ENCODE results near the gene GSTM2. TPM values are rescaled to one million over a fixed set of nuclear protein-coding genes. Genes with fewer than 3 reads are reported as not detected.

The GSTM2 gene
- total RNA-seq, 2 donors from 2014 or later: 51.1 to 60.6 TPM

DNA sequence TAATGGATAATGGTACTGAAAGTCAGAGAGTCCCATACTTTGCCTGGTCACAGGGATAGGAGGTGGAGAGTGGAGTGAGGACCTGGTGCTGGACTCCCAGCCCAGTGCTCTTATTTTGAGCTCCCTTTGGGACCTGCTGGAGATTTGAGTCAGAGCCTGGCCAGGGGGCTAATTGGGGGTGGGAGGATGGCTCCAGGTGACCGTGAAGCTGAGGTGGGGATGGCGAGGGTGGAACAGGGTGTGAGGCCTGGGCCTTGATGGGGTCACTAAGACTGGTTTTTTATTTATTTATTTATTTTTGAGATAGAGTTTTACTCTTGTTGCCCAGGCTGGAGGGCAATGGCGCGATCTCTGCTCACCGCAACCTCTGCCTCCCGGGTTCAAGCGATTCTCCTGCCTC lies 30.4 kb upstream of the GSTM2 start:
- H3K27me3 ChIP-seq: no peaks in the 10 kb centered on the region
- intact Hi-C loops (cut with DNase I): loop anchor here (10.0 kb wide), 1 partner anchor 347 kb away; the partner anchor contains the start of gene AHCYL1
- H3K36me3 ChIP-seq (replicated peaks in 1 of 2; ENCODE audit: insufficient read depth in 1 of 2, low read depth in 2 of 2): no peaks in the 10 kb centered on the region
- H3K4me3 ChIP-seq: no peak overlapping the region
- no peak overlapping the region for H3K27ac ChIP-seq
- H3K4me1 ChIP-seq: peaks cover 6% of the 10 kb centered on the region
- H3K9me3 ChIP-seq: no peaks in the 10 kb centered on the region
- TF ChIP-seq POLR2A (IDR thresholded peaks at IDR 0.05): no peak
- TF ChIP-seq, protein P1, sequence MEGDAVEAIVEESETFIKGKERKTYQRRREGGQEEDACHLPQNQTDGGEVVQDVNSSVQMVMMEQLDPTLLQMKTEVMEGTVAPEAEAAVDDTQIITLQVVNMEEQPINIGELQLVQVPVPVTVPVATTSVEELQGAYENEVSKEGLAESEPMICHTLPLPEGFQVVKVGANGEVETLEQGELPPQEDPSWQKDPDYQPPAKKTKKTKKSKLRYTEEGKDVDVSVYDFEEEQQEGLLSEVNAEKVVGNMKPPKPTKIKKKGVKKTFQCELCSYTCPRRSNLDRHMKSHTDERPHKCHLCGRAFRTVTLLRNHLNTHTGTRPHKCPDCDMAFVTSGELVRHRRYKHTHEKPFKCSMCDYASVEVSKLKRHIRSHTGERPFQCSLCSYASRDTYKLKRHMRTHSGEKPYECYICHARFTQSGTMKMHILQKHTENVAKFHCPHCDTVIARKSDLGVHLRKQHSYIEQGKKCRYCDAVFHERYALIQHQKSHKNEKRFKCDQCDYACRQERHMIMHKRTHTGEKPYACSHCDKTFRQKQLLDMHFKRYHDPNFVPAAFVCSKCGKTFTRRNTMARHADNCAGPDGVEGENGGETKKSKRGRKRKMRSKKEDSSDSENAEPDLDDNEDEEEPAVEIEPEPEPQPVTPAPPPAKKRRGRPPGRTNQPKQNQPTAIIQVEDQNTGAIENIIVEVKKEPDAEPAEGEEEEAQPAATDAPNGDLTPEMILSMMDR (IDR thresholded peaks at IDR 0.05): no peak
- DNase-seq (no peak), ATAC-seq (no peak)
- 94 to 95% methylated on average over 7 of the region's 7 CpGs for WGBS, 2 donors

DNA sequence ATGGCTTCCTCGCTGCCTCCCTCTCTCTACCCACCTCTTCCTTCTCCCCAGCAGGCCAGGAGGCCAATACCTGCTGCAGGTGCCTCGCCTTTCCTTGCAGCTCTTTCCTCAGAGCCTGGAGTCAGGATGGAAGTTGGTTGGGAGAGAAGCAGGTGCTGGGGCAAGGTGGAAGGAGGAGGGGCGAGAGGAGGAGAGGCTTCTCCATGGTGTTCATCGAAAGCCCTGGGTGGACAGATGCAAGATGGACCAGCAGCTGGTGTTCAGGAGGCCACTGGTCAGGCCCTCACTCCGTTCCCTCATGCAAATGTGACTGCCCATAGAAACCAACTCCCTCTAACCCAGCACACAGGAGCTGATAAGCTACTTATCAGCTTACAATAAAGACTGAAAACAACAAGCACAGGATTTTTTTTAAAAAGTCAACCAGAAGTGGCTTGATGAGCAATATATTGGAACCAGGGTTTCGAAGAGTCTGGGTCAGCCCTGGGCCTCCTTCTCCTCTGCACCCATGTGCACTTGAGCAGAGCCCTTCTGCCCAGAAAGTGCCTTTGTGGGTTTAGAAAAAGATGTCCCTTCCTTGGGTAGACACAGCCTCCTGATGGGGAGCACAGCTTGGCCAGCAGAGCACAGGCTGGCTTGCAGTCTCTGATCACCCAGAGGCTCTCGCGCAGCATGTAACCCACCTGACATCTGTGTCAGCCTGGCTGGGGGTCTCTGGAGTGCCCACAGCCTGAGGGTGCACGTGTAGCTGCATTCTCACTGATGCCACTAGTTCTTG lies 28.6 kb upstream of the GSTM2 start:
- Histone ChIP-seq H3K27ac (no peak overlapping the region), H3K27me3 (no peaks in the 10 kb centered on the region), H3K4me3 (no peak overlapping the region), H3K4me1 (peaks cover 13% of the 10 kb centered on the region), H3K36me3 (replicated peaks in 1 of 2; ENCODE audit: insufficient read depth in 1 of 2, low read depth in 2 of 2) (no peaks in the 10 kb centered on the region), H3K9me3 (no peaks in the 10 kb centered on the region)
- DNase-seq (no peak), ATAC-seq (no peak)
- intact Hi-C loops (cut with DNase I): loop anchor here (10.0 kb wide), 1 partner anchor 346 kb away; the partner anchor contains the start of gene AHCYL1
- WGBS, 2 donors: 75 to 90% methylated on average over 6 to 9 of the region's 9 CpGs
- TF ChIP-seq POLR2A (IDR thresholded peaks at IDR 0.05): no peak
- TF ChIP-seq, protein P1 (IDR thresholded peaks at IDR 0.05): no peak

DNA sequence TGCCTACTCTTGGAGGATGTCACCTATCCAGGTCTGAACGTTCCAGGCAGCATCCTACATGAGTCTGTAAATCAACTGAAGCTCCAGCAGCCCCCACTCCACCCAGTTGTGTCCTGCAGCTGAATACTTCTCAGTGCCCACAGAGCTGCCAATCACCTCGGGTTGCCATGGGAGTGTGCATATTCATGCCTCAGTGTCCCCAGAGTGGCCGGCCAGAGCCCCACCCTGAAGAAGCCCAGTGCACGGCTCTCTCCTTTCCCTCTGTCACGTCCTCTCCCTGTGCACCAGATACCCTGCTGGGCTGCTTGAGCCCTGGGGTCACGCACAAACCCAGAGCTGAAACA lies 28.0 kb upstream of the GSTM2 start:
- no peak for DNase-seq
- intact Hi-C loops (cut with DNase I): loop anchor here (5.0 to 10.0 kb wide), 2 partner anchors 132 to 345 kb away; partner anchors contain the start of gene AHCYL1
- Histone ChIP-seq H3K27ac (no peak overlapping the region), H3K27me3 (no peaks in the 10 kb centered on the region), H3K4me1 (peaks cover 13% of the 10 kb centered on the region), H3K4me3 (no peak overlapping the region), H3K9me3 (no peaks in the 10 kb centered on the region), H3K36me3 (replicated peaks in 1 of 2; ENCODE audit: insufficient read depth in 1 of 2, low read depth in 2 of 2) (no peaks in the 10 kb centered on the region)
- no peak for ATAC-seq
- WGBS, 2 donors: 44 to 46% methylated on average over 5 to 6 of the region's 6 CpGs
- no peak for TF ChIP-seq POLR2A (IDR thresholded peaks at IDR 0.05)
- TF ChIP-seq, protein P1 (IDR thresholded peaks at IDR 0.05): no peak

DNA sequence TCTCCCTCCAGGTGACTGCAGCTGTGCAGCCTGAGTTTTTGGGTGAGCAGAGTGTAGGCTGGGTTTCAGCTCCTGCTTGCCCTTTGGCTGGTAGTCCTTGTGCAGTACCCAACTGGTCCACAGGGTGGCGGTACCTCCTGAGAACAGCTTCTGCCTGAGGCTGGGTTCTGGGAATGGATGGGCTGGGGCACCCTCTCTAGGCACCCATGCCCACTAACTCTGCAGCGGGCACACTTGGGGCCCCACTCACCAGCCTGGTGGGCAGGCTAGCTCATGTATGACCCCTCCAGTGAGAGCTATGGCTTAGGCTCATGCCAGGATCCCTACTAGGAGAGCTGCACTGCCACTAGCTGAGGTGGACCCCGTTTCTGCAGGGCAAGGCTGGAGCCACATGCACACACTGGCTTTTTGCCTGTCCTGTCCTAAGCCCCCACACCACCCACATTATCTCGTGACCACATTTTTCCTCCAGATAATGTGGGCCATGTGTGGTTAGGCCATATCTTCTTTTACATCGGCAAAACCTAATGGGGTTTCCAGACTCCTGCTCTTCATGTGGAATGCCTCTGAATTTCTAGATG lies 27.5 kb upstream of the GSTM2 start:
- Histone ChIP-seq H3K4me1 (peaks cover 13% of the 10 kb centered on the region), H3K4me3 (no peak overlapping the region), H3K9me3 (no peaks in the 10 kb centered on the region), H3K27me3 (no peaks in the 10 kb centered on the region), H3K27ac (no peak overlapping the region), H3K36me3 (replicated peaks in 1 of 2; ENCODE audit: insufficient read depth in 1 of 2, low read depth in 2 of 2) (no peaks in the 10 kb centered on the region)
- 33 to 78% methylated on average over 3 to 5 of the region's 5 CpGs for WGBS, 2 donors
- TF ChIP-seq POLR2A (IDR thresholded peaks at IDR 0.05): no peak
- TF ChIP-seq, protein P1 (IDR thresholded peaks at IDR 0.05): peak; percentile 82 to 97 (median 86)
- DNase-seq (peak; percentile 86 to 94 (median 90)), ATAC-seq (peak; percentile 74)
- intact Hi-C loops (cut with DNase I): loop anchor here (5.0 kb wide), 1 partner anchor 132 kb away; no protein-coding TSS in a partner anchor

Data from body of pancreas (tissue), 4 donors.